Stimulated activated naive CD4-positive, alpha-beta T cell treated with Interleukin-2 at 50 U/mL for 16 hours (primary cell): ENCODE measurements around the gene KLF9.

Experiments used
- DNase-seq: peaks from one replicate; lab custom pipeline; 2025; lab: John Stamatoyannopoulos, UW

The KLF9 gene

DNA sequence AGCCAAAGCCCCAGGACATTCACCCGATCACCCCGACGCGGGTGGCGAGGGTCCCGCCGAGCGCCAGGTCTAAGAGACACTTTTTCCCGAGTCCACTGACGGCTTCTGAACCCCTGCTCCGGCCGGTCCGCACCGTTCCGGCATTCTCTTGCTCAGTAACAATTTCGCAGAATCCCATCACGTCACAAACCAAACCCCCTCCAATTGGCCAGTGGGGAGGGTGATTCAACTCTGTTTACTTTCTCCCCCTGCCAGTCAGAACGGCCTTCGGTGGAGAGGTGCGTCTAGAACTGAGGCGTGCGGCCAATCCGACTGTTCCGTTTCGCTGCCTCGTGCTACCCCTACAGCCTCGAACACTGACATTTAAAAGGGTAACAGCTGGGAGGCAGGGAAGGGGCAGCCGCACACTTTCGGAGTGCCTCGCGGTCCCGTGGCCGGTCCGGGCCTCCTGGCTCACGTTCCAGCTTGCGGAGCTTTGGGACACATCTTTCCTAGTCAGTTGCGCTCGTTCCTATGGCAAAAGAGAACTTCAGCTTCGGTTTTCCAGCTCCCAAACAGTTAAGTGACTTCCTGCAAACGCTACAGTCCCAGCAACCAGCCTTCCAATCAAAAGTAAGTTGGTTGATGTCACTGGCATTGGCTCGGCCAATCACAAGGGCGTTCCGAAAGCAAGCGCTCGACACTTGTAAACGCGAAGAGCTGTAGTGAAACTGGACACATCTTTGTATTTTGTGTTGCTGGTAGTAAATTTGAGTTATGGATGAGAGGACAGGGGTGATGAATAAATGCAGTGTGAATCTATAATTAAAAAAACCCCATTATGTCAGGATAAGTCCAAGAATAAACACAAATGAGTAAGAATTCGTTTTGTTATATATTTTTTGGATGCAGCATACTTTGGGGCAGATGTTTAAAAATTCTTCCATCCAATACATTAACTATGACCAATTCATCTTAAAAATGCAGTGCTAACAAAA lies at the start of gene KLF9:
TSS of gene KLF9 (minus strand) at position 859 of the 977 bp plus-strand sequence. CDS start 1,294 bp downstream, outside the sequence.
- peak; percentile 91 for DNase-seq

DNA sequence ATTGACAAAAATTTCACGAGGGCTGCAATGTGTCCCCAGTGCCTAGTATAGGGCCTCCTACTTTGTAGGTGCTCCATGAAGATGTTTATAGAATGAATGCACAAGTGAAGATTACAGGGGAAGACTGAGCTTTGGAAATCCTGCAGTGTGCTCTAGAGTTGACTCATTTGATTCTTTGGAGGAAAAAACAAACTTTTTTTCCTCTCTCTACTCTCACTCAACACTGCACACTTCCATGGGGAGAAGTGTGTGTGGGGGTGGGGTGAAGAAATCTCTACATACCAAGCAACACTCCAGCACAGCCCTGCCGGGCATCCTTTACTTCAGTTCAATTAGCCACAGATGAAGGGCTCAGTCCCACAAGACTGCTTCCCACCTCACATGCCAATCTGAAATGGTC lies 49.4 kb upstream of the KLF9 start:
- no peak for DNase-seq

DNA sequence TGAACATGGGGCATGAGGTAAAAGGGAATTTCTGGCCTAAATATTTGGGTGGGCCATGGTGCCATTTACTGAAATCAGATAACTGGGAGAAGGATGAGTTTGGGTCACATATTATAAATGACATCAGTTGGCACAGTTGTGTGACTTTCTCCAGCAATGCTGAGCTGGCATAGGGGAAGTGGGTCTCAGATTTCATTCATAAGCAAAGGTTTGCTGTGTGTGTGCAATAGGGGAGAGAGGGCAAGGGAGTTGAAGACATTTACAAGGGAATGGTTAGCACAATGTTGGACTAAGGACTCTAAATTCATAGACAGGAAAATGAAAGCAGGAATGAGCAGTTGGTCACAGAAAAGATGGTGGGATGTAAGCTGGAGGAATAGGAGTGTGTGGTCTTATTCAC lies 47.8 kb upstream of the KLF9 start:
- DNase-seq = no peak

DNA sequence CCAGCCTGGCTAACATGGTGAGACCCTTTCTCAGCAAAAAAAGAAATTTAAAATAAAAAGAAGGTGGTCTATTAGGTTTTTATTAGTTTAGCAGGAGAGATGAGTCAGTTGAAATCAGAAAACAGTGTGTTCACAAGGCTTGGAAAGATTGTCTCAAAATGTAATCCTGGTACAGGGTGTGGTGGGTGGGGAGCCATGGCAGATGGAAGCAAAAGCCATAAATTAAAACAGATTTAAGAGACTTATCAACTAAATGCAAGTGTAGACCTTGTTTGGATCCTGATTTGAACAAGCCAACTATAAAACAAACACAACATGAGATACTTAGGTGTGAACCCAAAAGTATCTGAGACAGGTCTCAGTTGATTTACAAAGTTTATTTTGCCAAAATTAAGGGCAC lies 42.8 kb upstream of the KLF9 start:
- no peak for DNase-seq

DNA sequence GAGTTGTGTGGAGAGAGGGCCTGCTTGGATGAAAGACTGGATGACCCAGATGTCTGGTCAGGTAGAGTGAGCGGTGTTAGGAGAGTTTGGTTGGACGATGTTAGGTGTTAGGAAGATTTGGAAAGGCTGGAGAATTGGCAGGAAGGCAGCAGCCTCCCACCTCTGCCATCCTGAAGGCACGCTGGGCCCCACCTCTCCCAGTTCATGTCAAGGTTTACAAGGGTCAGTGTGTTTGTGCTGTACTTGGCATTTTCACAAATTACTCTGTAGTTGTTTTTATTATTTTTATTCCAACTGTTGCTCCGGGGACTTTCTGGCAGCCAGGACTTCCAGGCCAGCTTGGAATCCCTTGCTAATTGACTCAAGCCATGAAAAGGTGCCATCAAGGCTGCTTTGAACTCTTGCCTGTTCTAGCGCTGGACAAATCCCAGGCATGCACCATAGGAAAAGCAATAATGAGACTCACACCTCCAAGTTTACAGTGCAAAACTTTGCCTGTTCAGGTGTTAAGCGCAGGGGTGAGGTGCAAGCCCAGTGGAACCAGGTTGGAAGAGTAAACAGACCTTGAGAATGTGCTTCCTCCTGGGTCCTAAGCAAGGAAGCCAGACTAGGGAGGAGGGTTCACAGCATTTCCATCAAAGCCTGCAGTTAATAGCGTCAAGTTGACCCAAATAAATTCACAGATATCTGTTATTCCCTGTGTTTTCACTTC lies 41.7 kb upstream of the KLF9 start:
- no peak for DNase-seq

DNA sequence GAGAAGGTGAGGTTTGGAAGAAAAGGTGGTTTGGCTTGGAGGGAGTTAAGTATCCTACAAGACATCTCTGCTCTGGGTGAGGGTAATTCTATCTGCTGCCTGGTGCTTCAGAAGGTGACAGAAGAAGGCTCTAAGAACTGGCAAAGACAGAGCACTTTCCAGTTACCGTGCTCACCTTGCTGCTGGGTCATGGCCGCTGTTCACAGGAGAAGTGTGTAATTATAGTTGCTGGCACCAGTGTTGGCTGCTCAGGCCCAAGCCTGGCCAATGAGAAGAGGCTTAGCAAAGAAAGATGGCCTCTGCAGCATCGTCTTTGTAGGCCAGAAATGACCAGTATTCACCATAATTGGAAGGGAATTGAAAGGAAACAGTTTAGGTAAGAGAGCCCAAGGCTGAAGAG lies 37.9 kb upstream of the KLF9 start:
- DNase-seq = no peak

DNA sequence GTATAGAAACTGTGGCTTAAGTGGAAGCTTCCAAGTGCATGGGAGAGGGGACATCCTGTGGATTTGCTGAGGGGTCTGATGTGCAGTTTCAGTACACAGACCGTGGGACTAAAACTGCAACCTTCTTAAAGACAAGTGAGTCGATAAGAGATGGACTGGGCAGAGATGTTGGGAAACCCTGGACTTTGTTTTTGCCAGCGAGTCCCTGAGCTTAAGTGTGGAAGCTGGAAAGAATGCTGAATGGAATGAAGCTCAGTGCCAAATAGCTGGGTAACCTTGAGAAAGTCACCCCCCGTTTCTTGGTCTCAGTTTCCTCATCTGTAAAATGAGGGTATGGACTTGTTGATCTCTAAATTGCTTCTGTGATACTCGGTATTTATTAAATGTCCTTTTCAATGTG lies 37.3 kb upstream of the KLF9 start:
- DNase-seq = no peak

DNA sequence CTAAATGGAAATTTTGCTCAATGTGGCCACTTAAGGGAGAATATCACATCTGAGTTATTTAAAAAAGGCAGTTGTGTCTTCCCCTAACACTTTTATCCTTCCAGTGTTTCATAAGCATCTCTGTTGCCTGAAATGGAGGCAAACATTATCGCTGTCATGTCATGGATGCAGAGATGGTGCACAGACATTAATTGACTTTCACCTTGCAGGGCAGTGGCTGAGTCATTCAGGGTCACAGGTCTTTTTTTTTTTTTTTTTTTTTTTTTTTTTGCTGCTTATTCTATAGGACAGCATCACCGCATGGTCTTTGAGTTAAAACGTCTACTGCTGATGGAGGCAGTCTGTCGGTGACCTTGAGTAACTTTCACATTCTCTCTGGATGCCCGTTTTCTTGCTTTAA lies 36.3 kb upstream of the KLF9 start:
- DNase-seq = no peak

DNA sequence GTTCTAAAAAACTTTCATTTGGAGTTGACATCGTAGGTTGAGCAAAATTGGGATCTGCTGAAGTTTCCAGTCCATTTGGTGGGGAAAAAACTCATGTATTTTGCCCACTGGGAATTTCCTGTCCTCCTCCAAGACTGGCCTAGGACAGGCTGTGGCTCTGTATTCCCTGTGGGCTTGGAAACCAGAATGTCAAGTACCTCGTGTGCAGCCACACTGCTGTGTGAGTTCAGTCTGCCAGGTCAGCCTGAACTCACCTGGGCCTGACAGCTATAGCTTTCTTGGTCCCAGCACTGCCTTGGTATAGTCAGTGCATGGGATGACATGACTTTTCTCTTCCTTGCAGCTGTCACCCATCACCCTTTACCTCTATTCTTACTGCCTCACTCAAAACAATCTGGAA lies 35.0 kb upstream of the KLF9 start:
- no peak for DNase-seq

DNA sequence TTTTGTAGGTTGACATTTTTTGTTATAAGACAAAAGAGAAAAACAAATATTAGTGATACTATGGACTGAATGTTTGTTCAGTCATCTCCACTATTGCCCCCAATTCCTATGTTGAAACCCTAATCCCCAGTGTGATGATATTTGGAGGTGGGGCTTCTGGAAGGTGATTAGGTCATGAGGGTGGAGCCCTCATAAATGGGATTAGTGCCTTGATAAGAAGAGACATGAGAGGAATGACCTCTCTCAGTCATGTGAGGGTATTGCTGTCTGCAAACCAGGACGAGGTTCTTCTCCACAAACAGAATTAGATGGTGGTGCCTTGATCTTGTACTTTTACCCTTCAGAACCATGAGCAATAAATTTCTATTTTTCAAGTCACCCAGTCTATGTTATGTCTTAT lies 34.5 kb upstream of the KLF9 start:
- no peak for DNase-seq

DNA sequence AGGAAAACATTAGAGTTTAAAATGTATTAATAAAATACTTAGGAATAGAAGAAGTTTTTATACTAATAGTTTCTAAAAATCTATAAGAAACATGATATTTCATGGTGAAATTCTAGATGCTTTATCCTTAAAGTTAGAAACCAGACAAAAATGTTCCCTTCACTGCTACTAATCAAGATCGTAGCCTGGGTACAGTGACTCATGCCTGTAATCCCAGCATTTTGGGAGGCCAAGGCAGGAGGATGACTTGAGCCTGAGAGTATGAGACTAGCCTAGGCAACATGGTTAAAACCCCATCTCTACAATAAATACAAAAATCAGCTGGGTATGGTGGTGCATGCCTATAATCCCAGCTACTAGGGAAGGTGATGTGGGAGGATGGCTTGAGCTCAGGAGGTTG lies 30.4 kb upstream of the KLF9 start:
- no peak for DNase-seq

DNA sequence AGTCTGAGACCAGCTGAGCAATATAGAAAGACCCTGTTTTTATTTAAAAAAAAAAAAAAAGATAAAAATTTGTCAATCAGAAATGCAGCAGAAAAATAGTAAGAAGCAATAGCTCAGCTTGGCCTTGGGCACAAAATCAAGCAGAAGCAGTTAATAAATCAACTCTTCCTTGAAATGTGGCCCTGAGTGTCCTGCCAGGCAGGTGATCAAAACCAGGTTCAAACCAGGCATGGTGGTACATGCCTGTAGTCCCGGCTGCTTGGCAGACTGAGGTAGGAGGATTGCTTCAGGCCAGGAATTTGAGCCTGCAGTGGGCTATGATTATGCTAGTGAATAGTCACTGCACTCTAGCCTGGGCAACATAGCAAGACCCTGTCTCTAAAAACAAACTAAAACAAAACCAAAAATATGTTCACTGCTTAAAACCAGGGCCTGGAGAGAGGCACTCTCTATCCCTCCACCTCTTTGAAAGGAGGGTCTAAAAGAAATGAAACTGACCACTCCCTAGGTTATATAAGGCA lies 27.9 kb upstream of the KLF9 start:
- no peak for DNase-seq

DNA sequence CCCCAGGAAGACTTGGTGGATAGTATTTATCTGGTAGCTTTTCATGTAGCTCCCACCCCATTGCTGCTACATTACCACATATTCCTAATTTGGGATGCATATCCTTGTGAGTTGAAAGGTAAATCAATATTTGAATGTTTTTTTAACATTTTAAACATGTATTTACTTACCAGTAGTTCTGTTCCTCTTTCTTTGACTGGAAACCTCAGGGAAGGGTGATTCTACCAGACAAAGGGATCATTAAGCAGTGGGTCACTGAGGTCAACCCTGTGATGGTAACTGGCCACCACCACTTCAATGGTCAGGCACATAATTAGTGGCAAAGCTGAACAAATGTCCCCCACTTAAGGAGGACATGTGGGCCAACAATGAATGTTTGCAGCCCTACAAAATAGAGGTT lies 27.2 kb upstream of the KLF9 start:
- no peak for DNase-seq

DNA sequence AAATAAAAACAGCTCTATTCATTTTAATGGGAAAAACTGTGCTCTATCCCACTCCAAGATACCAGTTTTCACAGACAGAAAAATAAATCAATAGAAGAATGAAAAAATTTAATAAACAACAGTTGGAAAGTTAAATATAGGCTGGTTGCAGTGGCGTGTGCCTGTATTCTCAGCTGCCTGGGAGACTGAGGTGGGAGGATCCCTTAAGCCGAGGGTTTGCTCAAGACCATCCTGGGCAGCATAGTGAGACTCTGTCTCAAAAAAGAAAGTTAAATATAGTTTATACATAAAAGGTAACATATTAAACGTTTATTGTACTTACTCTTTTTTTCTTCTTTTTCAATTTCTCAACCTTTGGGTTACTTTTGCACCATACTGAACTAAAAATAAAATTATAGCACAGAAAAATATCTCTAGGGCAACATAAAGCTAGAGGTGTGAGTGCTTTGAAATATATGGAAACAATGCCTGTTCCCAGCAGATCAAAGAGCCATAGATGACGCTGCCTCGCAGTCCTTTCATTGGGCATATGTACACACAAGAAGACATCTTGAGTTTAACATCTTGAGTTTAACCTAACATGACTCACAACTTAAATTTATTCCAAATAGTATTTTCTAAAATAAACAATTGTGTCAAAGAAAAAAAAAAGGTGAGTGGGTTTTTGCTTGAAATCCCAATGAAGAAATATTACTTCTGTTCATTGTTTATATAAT lies 25.7 kb upstream of the KLF9 start:
- no peak for DNase-seq

DNA sequence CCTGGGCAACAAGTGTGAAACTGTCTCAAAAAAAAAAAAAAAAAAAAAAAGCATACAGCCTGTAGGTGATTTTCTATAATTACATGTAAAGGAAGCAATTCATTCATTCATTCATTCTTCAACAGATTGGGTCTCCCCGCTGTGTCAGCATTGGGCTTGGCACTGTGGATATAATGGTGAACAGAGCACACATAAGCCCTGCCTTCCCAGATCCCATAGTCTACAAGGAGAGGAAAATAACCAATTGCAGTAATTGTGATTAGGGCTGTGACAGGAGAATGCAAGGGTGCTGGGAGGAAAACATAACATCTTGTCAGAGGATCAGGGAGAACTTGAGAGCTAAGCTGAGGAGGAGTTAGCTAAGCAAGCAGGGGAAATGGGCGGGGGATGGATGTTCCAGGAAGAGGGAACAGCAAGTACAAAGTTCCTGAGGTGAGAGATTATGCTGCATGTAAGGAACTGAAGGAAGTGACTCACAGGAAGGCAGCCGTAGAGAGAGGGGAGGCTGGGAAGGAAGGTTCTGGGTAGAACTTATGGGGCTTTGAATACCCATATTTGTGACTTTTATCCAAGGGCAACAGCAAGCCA lies 24.0 kb upstream of the KLF9 start:
- DNase-seq = no peak

DNA sequence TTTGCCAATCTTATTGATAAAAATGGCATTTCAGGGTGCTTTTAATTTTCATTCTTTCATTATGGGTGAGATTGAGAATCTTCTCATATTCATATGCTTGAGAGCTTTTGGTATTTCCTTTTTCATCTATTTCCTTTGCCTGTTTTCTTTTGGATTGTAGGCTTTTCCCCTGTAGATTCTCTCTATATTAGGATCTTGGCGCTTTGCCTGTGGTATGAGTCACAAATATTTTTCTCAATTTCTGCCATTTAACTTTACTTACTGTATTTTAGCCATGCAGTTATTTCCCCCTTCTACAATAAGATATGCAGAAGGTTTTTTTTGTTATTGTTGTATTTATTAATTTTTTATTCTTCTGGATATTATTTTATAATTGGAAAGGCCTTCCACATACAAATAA lies 21.5 kb upstream of the KLF9 start:
- no peak for DNase-seq

DNA sequence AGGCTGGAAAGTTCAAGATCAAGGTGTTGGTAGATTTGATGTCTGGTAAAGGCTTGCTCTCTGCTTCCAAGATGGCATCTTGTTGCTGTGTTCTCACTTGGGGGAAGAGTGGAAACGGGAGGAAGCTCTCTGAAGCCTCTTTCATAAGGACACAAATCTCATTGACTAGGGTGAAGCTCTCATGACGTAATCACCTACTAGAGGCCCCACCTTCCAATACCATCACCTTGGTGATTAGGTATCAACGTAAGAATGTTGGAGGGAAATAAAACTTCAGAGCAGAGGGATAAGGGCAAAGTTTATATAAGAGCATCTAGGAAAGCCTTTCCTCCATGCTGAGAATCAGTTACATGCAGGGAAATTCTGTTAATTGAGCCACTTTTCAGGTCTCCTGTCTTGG lies 15.4 kb upstream of the KLF9 start:
- DNase-seq = no peak

DNA sequence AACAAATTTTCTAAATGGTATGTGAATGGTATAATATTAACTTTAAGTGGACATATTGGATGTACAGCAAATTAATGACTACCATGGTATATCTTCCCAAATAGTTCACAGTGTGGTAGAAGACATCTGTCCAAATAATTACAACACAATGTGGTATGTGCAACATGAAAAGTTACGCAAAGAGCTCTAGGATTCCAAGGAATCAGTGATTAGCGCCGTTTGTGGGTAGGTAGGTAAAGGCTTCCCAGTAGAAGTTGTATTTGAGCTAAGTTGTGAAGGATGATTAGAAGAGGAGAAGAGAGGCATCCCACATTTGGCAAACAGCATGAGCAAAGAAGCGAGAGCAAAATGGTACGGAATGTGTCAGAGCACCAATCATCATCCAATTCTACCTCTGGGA lies 14.3 kb upstream of the KLF9 start:
- DNase-seq = no peak

DNA sequence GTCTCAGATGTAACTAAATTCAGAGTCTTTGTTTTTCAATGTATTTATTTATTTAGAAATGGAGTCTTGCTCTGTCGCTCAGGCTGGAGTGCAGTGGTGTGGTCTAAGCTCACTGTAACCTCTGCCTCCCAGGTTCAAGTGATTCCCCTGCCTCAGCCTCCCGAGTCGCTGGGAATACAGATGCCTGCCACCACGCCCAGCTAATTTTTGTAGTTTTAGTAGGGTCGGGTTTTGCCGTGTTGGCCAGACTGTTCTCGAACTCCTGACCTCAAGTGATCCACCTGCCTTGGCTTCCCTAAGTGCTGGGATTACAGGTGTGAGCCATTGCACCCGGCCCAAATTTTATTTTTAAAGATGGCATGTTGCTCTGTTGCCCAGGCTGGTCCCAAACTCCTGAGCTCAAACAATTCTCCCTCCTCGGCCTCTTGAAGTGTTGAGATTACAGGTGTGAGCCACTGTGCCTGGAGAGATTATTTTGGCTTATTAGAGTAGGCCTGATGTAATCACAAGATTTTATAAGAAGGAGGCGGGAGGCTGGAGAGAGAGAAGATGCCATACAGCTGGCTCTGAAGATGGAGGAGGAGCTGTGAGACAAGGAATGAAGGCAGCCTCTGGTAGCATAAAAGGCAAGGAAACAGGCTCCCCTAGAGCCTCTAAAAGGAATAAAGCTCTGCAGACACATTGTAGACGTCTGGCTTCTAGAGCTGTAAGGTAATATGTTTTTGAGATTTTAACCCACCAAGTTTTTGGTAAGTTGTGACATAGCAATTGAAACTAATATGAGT lies 12.9 kb upstream of the KLF9 start:
- DNase-seq = no peak

DNA sequence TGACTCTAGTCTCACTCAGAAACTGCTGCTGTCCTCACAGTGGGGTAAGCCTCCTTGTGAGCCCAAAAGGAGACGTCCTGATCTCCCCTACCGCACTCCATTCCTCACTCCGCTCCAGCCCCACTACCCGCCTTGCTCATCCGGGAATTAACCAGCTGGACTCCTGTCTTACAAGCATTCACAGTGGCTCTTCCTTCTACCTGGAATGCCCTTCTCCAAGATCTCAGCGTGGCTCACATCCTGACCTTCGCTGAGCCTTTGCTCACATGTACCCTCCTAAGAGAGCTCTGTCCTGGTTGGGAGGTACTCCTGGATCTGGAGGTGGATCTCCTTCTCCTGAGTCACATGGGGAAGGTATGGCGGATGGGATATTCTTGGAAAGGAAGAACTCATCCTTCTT lies 10.7 kb upstream of the KLF9 start:
- DNase-seq = no peak

DNA sequence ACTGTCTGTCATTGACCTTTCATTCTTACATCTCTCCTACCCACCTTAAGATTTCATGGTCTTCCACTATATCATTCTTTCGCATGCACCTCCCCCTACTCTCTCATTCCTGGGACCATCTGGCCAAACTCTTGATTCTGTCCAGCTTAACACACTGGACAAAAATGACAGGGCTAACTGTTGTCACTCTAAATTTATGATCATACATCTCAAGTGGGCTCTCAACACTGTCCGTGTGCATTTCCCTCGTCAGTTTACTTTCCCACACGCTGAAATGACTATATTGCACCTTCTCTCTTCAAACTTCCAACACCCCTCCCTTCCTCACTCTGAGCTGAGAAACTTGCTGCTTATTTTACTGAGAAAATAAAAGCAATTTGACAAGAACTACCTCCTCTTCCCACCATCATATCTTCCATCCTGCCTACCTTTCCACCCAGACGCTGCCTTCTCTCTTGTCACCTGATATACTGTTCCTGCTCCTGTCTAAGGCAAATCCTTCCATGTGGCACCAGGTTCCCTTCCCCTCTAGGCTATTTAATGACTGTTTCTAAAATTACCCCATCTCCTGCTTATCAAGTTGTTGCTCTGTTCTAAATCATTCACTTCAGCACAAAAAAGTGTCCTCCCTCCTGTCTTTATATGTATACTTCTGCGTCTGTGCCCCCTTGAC lies 8.1 kb upstream of the KLF9 start:
- DNase-seq = no peak
